MG63 (cell line): ENCODE measurements around the gene BUB1B. TPM values are rescaled to one million over a fixed set of nuclear protein-coding genes. Genes with fewer than 3 reads are reported as not detected.
A peak's percentile ranks its signal among the peaks of the same experiment; 100 is the strongest.
"Not testable (repeated sequence)": the region's sequence is repeated elsewhere in the genome, so short reads cannot be mapped to it uniquely, and the experiment has no call there.

Experiments used
- DNase-seq: peaks from one replicate; pipeline ENCODE4 v3.0.0-alpha.2; 2020
- H3K27me3 ChIP-seq: fragments of 250-450 bp; sonication (Bioruptor Pico); 2 replicates; pipeline ENCODE4 v1.5.1; 2020; ENCODE audit warnings: mild to moderate bottlenecking, moderate library complexity
- H3K36me3 ChIP-seq: fragments of 250-450 bp; sonication (Bioruptor Pico); 2 replicates; pipeline ENCODE4 v1.5.1; 2020; ENCODE audit warnings: mild to moderate bottlenecking, moderate library complexity
- H3K4me3 ChIP-seq: fragments of 250-450 bp; sonication (Bioruptor Pico); 2 replicates; pipeline ENCODE4 v1.5.1; 2020; ENCODE audit warnings: mild to moderate bottlenecking, moderate library complexity
- H3K9me3 ChIP-seq: fragments of 250-450 bp; sonication (Bioruptor Pico); 2 replicates; pipeline ENCODE4 v1.5.1; 2020; ENCODE audit warnings: mild to moderate bottlenecking, moderate library complexity
- total RNA-seq: library from RNA; depleted of rRNA; stranded (reverse); fragments of >200 nt; shearing (Covaris generic); gene quantifications from 2 replicates; pipeline ENCODE4 v1.2.3, GENCODE V29; 2014; ENCODE audit warnings: low replicate concordance; rRNA removed

BUB1B gene
- 49.2 and 55.0 TPM in 2 replicates for total RNA-seq

GRCh38 chr15:40160689-40161688 is at the start of gene BUB1B:
BUB1B (plus strand) TSS chr15:40161069; CDS start chr15:40161221, 152 bp downstream.
- peak; percentile 89 for DNase-seq
- Histone ChIP-seq H3K36me3 (peaks cover 34% of the 10 kb centered on the region), H3K27me3 (no peaks in the 10 kb centered on the region), H3K4me3 (peak within 1 kb of the TSS; percentile 88), H3K9me3 (no peaks in the 10 kb centered on the region)

GRCh38 chr15:40111888-40112287 is 49.0 kb upstream of the BUB1B start:
- Histone ChIP-seq H3K4me3 (no peak overlapping the region), H3K27me3 (no peaks in the 10 kb centered on the region), H3K36me3 (no peaks in the 10 kb centered on the region), H3K9me3 (no peaks in the 10 kb centered on the region)
- no peak for DNase-seq

- Histone ChIP-seq H3K36me3 (no peaks in the 10 kb centered on the region), H3K9me3 (no peaks in the 10 kb centered on the region)
- no peak for DNase-seq
These were observed 48.1 kb upstream of the BUB1B start for GRCh38 chr15:40112789-40113188.

GRCh38 chr15:40114218-40114617 is 46.7 kb upstream of the BUB1B start:
- no peak overlapping the region for H3K4me3 ChIP-seq
- DNase-seq: no peak
- H3K9me3 ChIP-seq: no peaks in the 10 kb centered on the region
- no peaks in the 10 kb centered on the region for H3K36me3 ChIP-seq
- H3K27me3 ChIP-seq: no peaks in the 10 kb centered on the region

More at GRCh38 chr15:40112789-40113188, 48.1 kb upstream of the BUB1B start:
- H3K27me3 ChIP-seq: no peaks in the 10 kb centered on the region
- no peak overlapping the region for H3K4me3 ChIP-seq

GRCh38 chr15:40115106-40115505 is 45.8 kb upstream of the BUB1B start:
- not testable (repeated sequence) for H3K36me3 ChIP-seq, H3K9me3 ChIP-seq, H3K4me3 ChIP-seq, DNase-seq, H3K27me3 ChIP-seq

GRCh38 chr15:40115670-40116093 is 45.2 kb upstream of the BUB1B start:
- no peaks in the 10 kb centered on the region for H3K36me3 ChIP-seq
- no peaks in the 10 kb centered on the region for H3K9me3 ChIP-seq
- H3K27me3 ChIP-seq: no peaks in the 10 kb centered on the region
- H3K4me3 ChIP-seq: no peak overlapping the region
- no peak for DNase-seq

- peak; percentile 24 for DNase-seq
- Histone ChIP-seq H3K36me3 (no peaks in the 10 kb centered on the region), H3K4me3 (no peak overlapping the region), H3K27me3 (no peaks in the 10 kb centered on the region; the same call in 1 of the 2 replicates), H3K9me3 (no peaks in the 10 kb centered on the region)
These were observed 42.4 kb upstream of the BUB1B start for GRCh38 chr15:40118473-40118872.

- DNase-seq: no peak
- Histone ChIP-seq H3K36me3 (no peaks in the 10 kb centered on the region), H3K27me3 (peaks cover under 1% of the 10 kb centered on the region; the same call in 1 of the 2 replicates), H3K9me3 (no peaks in the 10 kb centered on the region), H3K4me3 (no peak overlapping the region)
These were observed 38.8 kb upstream of the BUB1B start for GRCh38 chr15:40121911-40122638.

GRCh38 chr15:40122989-40123388 is 37.9 kb upstream of the BUB1B start:
- H3K9me3 ChIP-seq, H3K36me3 ChIP-seq, DNase-seq, H3K27me3 ChIP-seq, H3K4me3 ChIP-seq: not testable (repeated sequence)

GRCh38 chr15:40123863-40124262 is 37.0 kb upstream of the BUB1B start:
- not testable (repeated sequence) for H3K36me3 ChIP-seq, H3K4me3 ChIP-seq, H3K9me3 ChIP-seq, H3K27me3 ChIP-seq, DNase-seq

- not testable (repeated sequence) for H3K27me3 ChIP-seq, H3K4me3 ChIP-seq, H3K36me3 ChIP-seq, H3K9me3 ChIP-seq, DNase-seq
These were observed 36.5 kb upstream of the BUB1B start for GRCh38 chr15:40124333-40124732.

GRCh38 chr15:40124807-40125285 is 36.0 kb upstream of the BUB1B start:
- DNase-seq, H3K9me3 ChIP-seq, H3K27me3 ChIP-seq, H3K36me3 ChIP-seq, H3K4me3 ChIP-seq: not testable (repeated sequence)

GRCh38 chr15:40125950-40126349 is 34.9 kb upstream of the BUB1B start:
- Histone ChIP-seq H3K36me3 (no peaks in the 10 kb centered on the region), H3K27me3 (peaks cover 3% of the 10 kb centered on the region; the same call in 1 of the 2 replicates), H3K4me3 (no peak overlapping the region), H3K9me3 (no peaks in the 10 kb centered on the region)
- DNase-seq: no peak

- H3K27me3 ChIP-seq: peaks cover 3% of the 10 kb centered on the region; the same call in 1 of the 2 replicates
- DNase-seq: no peak
- H3K9me3 ChIP-seq: no peaks in the 10 kb centered on the region
- no peaks in the 10 kb centered on the region for H3K36me3 ChIP-seq
- no peak overlapping the region for H3K4me3 ChIP-seq
These were observed 31.9 kb upstream of the BUB1B start for GRCh38 chr15:40128766-40129660.

- no peaks in the 10 kb centered on the region for H3K36me3 ChIP-seq
- no peaks in the 10 kb centered on the region for H3K9me3 ChIP-seq
- peaks cover 3% of the 10 kb centered on the region; the same call in 1 of the 2 replicates for H3K27me3 ChIP-seq
- H3K4me3 ChIP-seq: no peak overlapping the region
- no peak for DNase-seq
These were observed 30.8 kb upstream of the BUB1B start for GRCh38 chr15:40130118-40130517.
